Measurements from ENCODE around the gene PDE4B.

PDE4B gene

DNA sequence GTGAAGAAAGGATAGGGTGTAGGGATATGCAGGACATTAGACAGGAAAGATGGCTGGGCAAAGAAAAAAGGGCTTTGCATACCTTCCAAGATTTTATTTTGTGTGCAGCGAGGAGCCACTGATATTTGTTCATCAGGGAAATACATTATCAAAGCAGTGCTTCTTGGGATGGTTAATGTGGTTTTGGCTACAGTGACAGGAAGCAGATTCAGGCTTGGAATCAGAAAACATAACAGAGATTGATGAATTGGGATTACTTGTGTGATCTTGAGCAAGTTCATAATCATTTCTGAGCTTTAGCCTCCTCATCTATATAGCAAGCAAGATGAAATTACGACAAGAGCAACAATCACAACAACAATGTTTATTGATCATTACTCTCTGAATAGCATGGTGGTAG is 492.1 kb downstream of the PDE4B start:
- no peak for DNase-seq (ENCODE audit: low read depth in 2 of 2)

DNA sequence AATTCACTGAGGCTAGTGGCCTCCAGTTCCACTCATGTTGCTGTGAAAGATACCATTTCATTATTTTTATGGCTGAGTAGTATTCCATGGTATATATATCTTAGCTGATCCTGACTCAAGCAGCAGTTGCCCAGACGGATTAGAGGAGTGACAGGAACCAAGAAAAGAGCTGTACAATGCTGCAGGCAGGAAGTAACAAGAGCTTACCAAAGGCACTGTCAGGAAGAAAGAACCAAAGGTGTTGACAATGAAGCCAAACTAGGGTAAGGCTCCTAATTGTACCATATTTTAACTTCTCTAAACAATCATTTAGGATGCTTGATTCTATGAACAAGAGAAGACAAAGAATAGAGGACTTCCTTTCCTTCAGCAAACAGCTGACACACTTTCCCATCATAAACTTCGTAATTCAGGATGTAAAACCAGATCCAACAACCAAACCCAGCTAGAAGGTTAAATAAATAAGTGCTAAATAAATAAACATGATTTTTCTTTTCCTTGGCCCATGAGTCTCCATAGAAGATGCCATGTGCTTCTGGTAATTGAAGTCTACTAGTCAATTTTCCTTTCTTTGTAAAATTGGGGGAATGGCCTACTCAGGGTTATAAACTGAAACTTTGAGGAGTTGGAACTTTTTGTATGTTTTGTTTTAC is 493.0 kb downstream of the PDE4B start:
- no peak for DNase-seq (ENCODE audit: low read depth in 2 of 2)

DNA sequence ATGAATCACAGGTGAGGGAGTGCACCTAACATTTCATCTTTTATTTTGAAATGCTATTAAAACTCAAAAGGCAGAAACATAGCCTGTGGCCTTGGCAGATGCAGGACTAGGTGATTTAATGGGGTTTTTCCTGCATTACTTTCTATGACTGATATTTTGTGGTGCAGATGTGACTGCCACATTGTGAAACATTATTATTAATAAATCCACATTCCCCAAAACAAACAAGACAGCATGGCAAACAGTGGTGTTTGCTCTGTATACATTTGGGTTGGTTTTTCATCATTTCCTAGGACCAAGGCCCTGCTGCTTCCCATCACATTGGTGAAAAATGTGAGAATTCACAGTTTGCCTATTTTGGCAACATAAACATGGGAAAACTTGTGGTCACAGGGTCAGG is 493.6 kb downstream of the PDE4B start:
- no peak for DNase-seq (ENCODE audit: low read depth in 2 of 2)

DNA sequence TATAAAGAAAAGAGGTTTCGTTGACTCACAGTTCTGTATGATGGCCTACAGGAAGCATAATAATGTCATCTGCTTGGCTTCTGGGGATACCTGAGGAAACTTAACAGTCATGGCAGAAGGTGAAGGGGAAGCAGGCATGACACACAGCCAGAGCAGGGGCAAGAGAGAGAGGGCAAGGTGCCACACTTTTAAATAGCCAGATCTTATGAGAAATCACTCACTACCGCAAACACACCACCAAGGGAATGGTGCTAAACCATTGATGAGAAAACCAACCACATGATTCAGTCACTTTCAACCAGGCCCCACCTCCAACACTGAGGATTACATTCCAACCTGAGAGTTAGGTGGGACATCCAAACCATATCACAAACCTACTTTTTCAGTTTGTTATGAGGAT is 495.4 kb downstream of the PDE4B start:
- no peak for DNase-seq (ENCODE audit: low read depth in 2 of 2)

DNA sequence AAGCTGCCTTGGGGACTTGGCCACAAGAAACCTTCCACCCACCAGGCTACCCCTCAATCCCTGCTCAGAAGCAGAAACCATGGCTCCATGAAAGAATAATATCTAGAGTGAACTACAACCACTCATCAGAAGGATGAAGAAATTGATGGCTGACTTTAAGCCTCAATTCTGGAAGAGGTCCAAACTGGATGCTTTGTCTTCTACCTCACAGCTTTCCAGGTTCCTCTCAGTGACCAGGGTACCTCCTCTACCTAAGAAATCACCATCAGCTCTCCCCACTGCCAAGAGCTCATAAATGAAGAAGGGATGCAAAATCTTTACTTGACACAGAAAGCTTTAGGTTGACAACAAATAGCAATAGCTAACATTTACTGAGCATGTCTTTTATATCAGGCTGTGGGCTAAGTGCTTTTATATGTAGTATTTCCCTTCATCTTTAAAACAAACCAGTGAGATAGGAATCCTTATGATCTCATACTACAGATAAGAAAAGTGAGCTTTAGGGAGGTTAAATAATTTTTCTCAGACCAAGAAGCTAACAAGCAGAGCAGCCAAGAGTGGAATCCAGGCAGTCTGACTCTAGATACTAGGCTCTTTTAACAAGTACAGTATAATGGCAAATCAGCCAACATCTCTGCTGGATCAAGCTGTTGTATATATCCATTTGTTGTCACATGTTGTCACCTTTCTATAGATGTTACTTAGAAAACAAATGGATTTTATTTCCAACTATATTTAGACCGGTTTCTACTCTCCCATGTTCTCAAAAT is 498.3 kb downstream of the PDE4B start:
- no peak for DNase-seq (ENCODE audit: low read depth in 2 of 2)

DNA sequence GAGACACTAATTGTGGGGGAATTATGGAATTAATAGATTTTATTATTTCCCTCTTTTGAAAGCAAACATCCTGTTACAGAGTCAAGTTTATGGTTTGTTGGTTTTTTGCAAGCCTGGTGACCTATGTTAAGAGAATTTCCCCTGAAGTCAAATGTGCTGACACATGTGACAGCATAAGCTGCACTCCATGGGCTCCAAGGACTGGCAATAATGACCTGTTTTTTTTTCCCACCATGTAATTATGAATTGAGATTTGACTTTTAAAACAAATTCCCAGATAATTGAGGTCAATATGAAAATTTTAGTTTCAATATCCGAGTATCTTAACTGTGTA is 498.8 kb downstream of the PDE4B start:
- DNase-seq (ENCODE audit: low read depth in 2 of 2), result no peak

DNA sequence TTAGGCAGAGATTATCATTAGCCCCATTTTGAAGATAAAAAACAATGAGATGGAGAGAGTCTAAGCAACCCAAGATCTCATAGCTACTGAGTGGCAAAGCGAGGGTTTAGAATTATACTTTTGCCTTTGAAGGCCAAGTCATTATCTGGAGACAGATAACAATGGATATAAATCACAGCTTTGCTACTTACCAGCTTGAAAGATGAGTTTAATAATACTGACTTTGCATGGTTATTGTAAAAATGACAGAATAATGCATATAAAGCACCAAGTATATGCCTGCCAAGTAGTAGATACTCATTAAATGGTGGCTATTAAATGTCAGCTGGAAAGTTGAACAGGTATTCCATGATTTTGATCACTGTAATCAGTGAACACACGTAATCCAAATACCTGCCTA is 499.6 kb downstream of the PDE4B start:
- DNase-seq (ENCODE audit: low read depth in 2 of 2), result no peak

DNA sequence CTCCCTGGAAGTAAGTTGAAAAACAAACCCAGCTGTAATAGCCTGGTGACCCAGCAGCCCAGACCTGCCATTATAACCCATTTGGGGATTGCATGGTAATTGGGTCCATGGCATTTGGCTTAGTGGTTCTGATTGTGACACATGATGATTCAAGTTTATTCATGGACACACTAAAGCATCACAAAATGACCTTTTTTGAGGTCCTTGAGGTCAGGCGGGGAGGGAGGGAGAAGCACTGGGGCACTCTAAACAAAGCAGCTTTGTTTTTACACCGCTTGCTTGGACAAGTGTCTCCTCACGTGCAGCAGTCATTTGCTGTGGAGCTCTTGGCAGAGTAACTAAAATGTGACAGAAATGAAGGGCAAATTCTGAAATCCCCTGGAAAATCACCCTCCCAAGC is 500.2 kb downstream of the PDE4B start:
- no peak for DNase-seq (ENCODE audit: low read depth in 2 of 2)

DNA sequence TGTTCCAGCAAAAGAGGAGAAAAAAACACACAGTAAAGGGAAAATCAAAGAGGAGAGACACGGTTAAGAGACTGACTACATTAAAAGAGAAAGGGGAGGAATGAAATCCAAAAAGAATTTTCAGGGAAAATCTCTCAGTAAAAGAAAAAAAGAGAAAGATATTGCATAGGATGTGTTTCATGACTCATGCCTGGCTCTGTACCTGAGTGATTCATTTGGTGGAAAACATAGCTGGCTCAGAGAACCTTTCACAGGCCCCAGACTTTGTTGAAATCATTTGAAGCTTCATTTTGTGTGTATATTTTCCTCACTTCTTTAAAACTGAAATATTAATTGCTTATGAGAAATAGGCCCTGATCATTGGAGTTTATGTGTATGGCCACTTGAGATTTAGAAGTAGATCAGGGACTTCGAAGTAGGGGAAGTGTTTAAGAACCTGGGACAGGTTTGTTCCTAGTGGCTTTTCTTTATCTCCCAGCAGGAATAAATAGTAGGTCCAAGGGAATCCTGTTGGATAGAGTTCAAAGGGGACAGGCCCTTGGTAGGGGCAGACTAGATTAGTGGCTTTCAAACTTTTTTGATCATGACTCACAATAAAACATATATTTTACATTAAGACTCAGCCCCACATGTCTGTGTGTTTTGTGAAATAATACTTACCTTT is 502.1 kb downstream of the PDE4B start:
- no peak for DNase-seq (ENCODE audit: low read depth in 2 of 2)

DNA sequence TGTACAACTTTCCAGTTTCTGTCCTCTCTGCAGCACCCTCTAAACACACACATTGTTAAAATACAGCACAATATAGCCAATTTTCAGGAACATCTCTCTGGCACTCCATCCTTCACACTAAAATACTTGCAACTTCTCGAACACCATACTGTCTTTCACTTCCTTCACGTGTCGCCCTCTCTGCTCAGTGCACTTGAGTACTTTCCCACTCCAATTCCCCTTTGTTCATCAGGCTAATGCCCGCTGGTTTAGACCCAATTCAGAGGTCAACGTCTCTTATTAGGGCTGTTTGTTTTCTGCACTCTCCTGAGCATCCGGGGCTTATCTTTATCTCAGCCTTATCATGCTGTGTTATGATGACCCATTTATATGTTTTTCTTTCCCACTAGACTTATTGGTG is 503.1 kb downstream of the PDE4B start:
- DNase-seq (ENCODE audit: low read depth in 2 of 2), result no peak

DNA sequence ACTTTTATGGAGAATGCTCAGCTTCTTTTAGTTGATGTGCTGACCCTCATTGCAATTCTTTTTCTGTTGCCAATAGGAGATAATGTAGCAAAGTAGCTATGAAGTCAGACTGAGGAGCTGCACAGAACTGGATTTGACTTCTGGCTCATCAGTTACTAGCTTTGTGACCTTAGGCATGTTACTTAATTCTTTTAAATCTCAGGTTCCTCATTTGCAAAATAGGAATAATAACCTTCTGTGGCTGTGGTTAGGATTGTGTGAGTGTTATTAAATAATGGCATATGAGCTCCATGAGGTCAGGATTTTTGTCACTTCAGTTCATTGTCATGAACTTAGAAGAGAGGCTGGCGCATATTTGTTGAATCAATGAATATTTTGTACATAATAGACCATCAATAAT is 503.7 kb downstream of the PDE4B start:
- no peak for DNase-seq (ENCODE audit: low read depth in 2 of 2)

DNA sequence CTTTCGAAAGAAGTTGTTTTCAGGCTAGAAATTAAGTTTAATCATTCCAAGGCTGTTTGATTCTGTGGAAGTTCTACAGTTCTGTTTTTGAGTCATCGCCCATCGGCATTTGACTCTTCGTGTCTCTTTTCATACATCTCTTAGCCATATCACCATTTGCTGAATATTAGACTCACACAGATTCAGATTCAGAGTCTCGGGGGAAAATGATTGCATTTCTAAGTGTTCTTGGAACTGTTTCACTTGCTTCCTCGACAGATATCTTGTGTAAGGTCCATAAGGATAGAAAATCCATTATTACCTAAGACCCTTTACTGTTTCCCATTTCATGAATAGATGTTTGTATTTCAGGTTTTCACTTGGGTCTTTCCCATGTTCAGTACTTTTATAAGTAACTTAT is 504.3 kb downstream of the PDE4B start:
- no peak for DNase-seq (ENCODE audit: low read depth in 2 of 2)

DNA sequence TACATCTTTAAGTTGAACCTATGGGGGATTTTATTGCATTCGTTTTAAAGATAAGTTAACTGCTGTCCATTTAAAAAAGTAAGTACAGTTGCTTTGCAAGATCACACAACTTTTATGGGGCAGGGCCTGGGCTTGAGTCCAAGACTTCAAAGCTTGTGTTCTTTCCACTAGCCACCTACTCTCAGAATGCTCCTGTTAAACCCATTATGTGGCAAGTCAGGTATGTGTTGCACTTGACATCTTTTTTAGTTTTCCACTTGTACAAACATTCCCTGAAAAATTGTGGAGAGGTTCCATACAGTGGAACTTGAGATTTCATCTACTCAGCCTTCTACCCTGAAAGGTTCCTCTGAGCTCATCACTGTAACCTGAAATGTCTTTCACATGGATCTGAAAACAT is 505.8 kb downstream of the PDE4B start:
- no peak for DNase-seq (ENCODE audit: low read depth in 2 of 2)

DNA sequence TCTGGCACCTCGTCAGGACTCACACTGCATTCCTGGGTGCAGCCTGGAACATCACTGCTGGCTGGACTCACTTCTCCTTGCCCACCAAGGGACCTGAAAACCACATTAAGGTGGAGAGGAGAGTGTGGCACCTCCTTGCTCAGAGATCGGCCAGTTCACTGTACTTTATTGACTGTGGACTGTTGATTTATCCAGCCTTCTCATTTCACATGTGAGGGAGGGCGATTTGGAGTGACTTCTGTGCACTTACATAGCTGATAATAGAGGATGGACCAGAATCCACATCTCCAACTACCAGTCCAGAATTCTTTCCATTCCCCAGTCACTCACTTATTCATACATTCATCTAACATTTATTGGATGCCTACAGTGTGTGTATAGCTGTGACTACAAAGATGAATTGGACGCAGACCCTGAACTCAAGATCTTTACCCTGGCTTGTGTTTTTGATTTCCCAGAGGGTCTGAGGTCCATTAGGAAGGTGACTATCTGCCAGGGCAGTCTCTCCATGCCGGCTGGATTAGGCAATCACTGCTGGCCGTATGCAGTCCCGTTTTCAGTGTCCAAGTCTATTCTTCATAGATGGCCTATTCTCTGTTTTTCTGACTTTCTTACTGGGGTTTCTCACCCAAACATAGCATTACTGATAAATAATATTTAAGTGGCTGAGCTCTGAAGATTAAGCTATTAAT is 507.7 kb downstream of the PDE4B start:
- no peak for DNase-seq (ENCODE audit: low read depth in 2 of 2)

DNA sequence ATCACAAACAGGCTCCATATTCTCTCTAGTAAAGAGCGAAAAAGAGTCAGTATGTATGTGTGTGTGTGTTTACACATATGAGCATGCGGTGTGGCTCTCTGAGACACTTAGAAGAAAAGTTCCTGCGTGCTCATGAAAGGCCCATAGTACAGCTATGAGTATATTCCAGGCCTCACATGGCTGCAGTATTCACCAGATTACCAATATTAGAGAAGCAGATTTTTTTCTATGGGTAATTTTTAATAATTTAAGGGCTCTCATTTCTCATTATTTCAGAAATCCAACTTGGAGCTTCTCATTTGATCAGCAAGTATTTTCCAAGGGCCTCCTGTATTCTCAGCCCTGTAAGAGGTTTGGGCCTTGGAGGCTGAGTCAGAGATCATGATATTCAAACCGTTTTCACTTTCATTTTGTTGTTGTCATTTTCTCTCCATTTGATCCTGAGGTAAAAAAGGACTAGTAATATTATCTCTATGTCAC is 508.3 kb downstream of the PDE4B start:
- no peak for DNase-seq (ENCODE audit: low read depth in 2 of 2)

DNA sequence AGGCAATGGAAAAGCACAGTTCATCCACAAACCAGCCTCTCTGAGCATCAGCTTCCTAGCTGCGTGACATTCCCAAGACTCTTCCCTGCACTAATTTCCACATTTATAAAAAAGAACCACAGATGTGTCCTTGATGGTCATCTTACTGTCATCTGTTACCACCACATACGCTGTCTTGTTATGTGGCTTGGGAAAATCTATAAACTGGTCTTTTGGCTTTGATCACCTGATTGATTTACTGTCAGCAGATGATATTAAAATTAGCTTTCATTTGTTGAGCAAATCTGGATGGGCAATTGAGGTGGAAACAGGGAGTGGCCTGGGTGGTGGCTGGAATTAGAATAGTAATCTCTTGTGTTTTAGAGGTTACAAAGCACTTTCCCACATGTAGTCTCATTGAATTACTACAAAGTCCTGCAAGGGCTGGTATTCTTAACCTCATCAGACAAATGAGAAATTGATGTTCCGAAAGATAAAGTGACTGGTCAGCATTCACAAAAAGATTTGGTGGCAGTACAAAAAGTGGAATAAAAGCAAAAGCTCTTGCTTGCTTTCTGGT is 509.6 kb downstream of the PDE4B start:
- no peak for DNase-seq (ENCODE audit: low read depth in 2 of 2)

DNA sequence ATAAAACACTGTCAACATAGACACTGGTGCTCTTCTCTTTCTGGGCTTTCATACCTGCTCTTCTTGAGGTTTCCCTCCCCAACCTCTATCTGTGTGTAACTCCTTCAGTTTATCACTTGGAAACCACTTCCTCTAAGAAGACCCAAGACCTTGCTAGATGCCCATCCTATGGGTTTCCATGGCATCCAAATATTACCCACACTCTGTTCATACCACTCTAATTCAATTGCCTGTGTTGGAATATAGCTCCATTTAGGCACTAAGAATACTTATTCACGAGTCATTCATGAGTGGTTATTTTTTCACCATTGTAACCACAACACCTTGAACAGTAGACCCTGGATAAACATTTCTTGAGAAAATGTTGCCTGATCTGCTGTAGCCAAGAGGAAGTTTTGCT is 510.1 kb downstream of the PDE4B start:
- DNase-seq (ENCODE audit: low read depth in 2 of 2), result no peak

DNA sequence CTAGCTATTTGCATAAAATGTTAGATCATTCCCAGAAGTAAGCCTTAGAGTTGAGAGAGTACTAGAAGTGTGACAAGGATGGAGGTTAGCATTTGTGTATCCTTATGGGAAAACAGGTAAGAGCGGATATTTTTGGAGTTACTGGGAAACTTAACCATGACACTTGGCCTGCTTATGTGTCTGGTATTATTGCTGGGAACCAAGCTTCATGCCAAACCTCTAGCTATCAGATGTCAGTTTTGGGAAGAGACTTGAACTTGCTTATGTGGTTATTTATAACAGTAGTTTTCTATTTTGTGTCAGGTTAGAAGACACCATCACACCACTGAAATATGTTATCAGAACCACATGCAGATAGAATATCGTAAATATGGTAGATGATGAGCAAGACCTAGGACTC is 511.0 kb downstream of the PDE4B start:
- DNase-seq (ENCODE audit: low read depth in 2 of 2), result no peak

DNA sequence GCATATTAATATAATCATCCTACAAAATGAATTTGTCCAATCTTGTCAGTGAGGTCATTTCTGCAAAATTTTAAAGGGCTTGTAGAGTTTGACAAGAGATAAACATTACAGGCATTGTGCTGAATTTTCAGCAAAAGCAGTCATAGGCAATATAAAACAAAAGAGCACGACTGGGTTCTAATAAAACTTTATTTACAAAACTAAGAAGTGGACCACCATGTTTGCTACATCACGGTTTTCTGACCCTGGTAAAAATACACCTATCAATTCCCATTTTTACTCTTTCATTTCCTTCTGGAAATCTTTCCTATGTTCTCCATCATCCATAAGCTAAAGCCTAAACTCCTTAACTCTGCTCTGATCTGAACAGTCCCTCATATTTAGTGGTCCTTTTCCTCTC is 511.4 kb downstream of the PDE4B start:
- DNase-seq (ENCODE audit: low read depth in 2 of 2), result no peak

DNA sequence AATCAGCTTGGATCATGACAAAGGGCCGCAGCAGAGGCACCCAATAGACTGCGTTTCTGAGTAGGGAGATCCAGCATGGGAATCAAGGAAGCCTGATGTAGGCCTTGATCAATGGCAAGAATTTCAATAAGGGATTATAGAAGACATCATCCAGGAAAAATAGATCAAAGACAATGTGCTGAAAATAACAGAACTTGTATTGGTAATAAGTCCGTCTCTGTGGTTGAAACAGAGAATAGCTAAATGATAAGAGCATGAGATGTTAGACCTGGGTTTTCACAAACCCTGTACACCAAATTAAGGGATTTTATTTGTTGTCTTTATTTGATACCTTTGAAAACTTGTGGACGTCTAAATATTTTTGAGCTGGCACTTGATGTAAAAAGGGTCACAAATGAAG is 513.2 kb downstream of the PDE4B start:
- no peak for DNase-seq (ENCODE audit: low read depth in 2 of 2)

DNA sequence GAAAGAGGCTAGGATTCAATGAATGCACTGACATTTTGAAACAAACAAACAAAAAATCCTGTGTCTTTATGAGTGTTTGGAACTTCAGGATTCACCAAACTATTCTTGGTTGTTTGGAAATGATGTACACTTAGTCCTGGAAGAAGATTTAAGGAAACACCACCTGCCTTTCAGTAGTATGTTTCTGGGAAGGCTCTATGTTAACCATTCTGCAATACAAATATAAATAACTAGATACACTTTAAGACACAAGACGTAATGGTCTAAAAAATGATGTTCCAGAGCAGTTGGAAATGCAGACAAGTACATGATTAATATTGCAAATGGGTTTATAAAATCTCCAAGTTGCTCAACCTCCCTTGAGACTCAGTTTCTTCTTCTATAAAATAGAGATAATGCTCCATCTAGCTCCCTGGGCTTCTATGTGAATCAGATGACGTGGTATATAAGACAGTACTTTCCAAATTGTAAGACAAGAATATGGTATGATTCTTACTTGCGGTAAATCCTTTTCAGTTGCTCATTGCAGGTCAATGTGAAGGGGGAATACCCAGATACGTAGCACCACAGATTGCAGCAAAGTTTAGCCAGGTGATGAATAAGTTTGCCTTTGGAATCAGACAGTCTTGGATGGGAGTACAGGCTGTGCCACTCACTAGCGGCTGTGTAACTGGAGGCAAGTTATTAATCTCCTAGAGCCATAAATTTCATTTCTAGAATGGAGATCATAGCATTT is 516.5 kb downstream of the PDE4B start:
- DNase-seq (ENCODE audit: low read depth in 2 of 2), result no peak

DNA sequence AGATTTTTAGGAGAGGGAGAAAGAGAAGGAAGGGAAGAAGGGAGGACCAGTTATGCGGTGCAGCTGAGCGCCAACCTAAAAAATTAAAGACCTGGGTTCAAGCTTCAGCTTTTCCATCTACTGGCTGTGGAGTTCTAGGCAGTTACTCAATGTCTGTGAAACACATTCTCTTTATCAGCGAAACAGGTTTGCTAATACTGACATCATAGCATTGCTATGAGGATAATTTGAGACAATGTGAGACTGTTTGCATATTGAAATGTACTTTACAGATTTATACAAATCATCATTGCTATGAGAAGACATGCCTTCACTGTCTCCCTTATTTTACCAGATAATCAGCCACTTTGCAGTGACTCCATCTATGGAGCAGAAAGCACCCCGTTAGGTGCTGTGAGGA is 518.4 kb downstream of the PDE4B start:
- no peak for DNase-seq (ENCODE audit: low read depth in 2 of 2)

Measured in fibroblast of skin of left quadriceps (primary cell).